GM21619 (cell line): ENCODE data around the gene NUDT16.

Source experiments
- ATAC-seq: cut with Tn5 transposase; IDR thresholded peaks from one replicate; pipeline ENCODE4 v1.9.1; 2021; ENCODE audit not compliant: unreplicated experiment

Gene NUDT16

DNA sequence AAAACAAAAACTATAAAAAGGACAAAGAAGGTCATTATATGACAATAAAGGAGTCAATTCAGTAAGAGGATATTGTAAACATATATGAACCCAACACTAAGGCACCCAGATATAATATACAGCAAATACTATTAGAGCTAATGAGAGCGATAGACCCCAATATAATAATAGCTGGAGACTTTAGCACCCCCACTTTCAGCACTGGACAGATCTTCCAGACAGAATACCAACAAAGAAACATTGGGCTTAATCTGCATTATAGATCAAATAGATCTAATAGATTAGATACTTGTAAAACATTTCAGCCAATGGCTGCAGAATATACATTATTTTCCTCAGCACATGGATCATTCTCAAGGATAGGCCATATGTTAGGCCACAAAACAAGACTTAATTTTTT, 53.4 kb downstream of the NUDT16 start:
- ATAC-seq, result no peak
